Keratinocyte (primary cell): ENCODE results near the gene ZNG1A.
"Not testable (repeated sequence)": the region's sequence is repeated elsewhere in the genome, so short reads cannot be mapped to it uniquely, and the experiment has no call there.

Experiments
- EZH2 ChIP-seq: IDR thresholded peaks from one replicate; pipeline ENCODE4 v1.6.1; 2012; ENCODE audit warnings: inconsistent platforms, mild to moderate bottlenecking, low read length, moderate library complexity
- TF ChIP-seq, protein P1 (sequence below), 3 experiments: IDR thresholded peaks in 1 of 3; conservative IDR thresholded peaks in 1 of 3; optimal IDR thresholded peaks in 1 of 3; 2 replicates in 2 of 3; 3 replicates in 1 of 3; pipeline versions ENCODE3 to v1.5.1; 2011; ENCODE audit warnings: low read length in 3 of 3, mild to moderate bottlenecking in 3 of 3, moderate library complexity in 2 of 3, control low read depth in 1 of 3, inconsistent platforms in 1 of 3; ENCODE audit not compliant: insufficient read depth in 2 of 3; ENCODE audit errors: extremely low read depth in 1 of 3

- TF ChIP-seq, protein P1, sequence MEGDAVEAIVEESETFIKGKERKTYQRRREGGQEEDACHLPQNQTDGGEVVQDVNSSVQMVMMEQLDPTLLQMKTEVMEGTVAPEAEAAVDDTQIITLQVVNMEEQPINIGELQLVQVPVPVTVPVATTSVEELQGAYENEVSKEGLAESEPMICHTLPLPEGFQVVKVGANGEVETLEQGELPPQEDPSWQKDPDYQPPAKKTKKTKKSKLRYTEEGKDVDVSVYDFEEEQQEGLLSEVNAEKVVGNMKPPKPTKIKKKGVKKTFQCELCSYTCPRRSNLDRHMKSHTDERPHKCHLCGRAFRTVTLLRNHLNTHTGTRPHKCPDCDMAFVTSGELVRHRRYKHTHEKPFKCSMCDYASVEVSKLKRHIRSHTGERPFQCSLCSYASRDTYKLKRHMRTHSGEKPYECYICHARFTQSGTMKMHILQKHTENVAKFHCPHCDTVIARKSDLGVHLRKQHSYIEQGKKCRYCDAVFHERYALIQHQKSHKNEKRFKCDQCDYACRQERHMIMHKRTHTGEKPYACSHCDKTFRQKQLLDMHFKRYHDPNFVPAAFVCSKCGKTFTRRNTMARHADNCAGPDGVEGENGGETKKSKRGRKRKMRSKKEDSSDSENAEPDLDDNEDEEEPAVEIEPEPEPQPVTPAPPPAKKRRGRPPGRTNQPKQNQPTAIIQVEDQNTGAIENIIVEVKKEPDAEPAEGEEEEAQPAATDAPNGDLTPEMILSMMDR (optimal IDR thresholded peaks at IDR 0.05 in 1 of 3, IDR thresholded peaks at IDR 0.05 in 1 of 3, conservative IDR thresholded peaks at IDR 0.05 in 1 of 3; ENCODE audit: extremely low read depth in 1 of 3, insufficient read depth in 2 of 3, low read length in 3 of 3), result not testable (repeated sequence)
- peak; percentile 36 for TF ChIP-seq EZH2
These were observed 66.0 kb downstream of the ZNG1A start for GRCh38 chr9:112589-113467.
